HL-60 (cell line): Measurements from ENCODE around the gene AAK1.

Experiments
- CTCF ChIP-seq: IDR thresholded peaks from one replicate; pipeline ENCODE4 v1.5.1; 2011; ENCODE audit warnings: low read length, control low read depth, inconsistent platforms; ENCODE audit not compliant: insufficient read depth
- POLR2AphosphoS5 ChIP-seq: IDR thresholded peaks from 2 replicates; pipeline ENCODE4 v1.6.1; 2012; ENCODE audit warnings: low read depth

GRCh38 chr2:69634196-69634821 lies 9.2 kb downstream of the AAK1 start:
- TF ChIP-seq CTCF (no peak), POLR2AphosphoS5 (no peak)
